A549 (cell line): ENCODE measurements around the gene IRX2.

ENCODE experiments used
- SREBF2 ChIP-seq: fragments of 450-650 bp; IDR thresholded peaks from 2 replicates; pipeline ENCODE4 v1.6.1; 2014; ENCODE audit warnings: mild to moderate bottlenecking, moderate library complexity
- USF2 ChIP-seq: fragments of 450-650 bp; IDR thresholded peaks from 2 replicates; pipeline ENCODE4 v1.6.1; 2014; ENCODE audit warnings: antibody characterized with exemption
- TF ChIP-seq, protein P1 (sequence below): fragments of >200 bp; sonication (Bioruptor Twin); formaldehyde crosslinking; IDR thresholded peaks from 3 replicates; pipeline ENCODE4 v1.5.1; 2016

DNA sequence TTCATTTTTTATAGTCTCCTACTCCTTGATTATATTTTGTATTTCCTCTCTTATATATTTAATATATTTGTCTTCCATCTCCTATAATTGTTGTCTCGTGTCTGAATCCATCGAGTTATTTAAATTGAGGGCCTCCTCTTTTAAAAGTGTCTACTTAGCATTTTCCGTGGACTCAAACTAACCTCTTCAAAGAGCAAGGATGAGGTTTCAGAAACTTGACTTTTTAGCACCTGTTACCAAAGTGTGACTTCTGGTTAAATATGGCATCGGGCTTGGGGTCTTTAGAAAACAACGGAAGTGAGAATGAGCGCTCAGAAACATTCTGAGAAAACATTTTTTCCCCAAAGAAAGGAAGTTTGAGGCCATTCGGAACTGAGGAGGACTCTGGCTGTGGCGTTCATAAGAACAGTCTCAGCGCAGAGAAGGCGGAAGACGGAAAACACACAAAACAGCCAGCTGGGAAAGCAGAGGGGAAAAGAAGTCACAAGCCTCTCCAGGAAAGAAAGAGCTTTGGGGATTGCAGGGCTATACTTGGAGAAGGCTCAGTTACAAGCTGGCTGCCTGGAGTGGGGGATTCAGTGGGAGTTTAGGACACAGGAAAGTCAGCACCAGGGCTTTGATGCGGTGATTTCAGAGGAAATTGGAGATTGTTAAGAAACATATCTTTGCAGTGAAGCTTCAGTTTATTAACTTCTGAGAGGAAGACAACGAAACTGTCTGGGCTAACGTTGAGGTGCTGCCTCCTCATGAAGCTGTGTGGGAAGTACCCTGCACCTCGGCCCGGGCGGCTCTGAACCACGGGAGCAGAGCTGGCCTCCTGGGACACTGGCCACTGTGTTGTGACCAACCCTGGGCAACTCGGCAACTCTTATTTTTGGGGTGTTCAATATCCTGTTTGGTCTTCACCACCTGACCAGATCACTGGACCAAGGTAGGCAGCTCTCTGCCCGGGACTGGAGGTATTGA, 25.1 kb upstream of the IRX2 start:
- TF ChIP-seq, protein P1, sequence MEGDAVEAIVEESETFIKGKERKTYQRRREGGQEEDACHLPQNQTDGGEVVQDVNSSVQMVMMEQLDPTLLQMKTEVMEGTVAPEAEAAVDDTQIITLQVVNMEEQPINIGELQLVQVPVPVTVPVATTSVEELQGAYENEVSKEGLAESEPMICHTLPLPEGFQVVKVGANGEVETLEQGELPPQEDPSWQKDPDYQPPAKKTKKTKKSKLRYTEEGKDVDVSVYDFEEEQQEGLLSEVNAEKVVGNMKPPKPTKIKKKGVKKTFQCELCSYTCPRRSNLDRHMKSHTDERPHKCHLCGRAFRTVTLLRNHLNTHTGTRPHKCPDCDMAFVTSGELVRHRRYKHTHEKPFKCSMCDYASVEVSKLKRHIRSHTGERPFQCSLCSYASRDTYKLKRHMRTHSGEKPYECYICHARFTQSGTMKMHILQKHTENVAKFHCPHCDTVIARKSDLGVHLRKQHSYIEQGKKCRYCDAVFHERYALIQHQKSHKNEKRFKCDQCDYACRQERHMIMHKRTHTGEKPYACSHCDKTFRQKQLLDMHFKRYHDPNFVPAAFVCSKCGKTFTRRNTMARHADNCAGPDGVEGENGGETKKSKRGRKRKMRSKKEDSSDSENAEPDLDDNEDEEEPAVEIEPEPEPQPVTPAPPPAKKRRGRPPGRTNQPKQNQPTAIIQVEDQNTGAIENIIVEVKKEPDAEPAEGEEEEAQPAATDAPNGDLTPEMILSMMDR: no peak
- TF ChIP-seq USF2 (no peak), SREBF2 (no peak)
